Stimulated activated CD4-positive, alpha-beta T cell treated with anti-CD3 and anti-CD28 coated beads, Interleukin-4, amount 100 ng/mL, for 1 hour (primary cell): ENCODE results near the gene SLC22A31.
A peak's percentile ranks its signal among the peaks of the same experiment; 100 is the strongest.

Experiments
- DNase-seq: peaks from one replicate; pipeline ENCODE4 v3.0.0-alpha.2; 2020

SLC22A31 gene

DNA sequence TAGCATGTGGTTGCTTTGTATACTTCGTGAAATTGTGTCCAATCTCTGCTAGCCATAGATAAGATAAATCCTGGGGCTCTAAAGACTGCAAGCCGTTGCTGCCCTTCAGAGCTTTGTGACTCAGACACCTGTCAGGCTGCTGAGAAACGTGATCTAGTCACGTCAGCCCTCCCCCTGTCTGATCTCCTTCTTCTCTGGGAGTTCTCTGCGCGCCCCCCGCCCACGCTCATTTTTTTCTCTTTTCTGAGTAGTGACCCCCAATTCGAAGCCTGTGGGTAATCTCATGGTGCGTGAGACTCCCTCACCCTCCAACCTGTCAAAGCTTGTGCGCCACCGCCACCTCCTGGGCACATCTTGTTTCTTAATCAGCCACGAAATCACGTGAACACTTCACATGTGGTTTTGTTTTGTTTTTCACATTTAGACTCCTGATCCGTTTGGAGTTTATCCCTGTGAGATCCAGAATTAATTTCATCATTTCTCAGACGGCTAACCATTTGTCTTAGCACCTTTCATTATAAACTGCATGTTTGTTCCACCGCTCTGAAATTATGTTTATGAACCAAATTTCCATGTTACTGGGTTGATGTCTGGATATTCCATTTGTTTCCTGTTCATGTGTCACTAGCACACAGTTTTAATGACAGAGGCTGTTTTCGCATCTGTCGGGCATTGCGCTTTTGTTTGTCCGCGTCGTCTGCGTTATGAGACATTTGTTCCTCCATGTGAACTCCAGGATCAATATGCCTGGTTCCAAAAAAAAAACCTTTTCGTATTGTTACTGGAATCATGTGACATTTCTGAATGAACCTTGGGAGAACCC lies 16.2 kb upstream of the SLC22A31 start:
- DNase-seq, result peak; percentile 81

DNA sequence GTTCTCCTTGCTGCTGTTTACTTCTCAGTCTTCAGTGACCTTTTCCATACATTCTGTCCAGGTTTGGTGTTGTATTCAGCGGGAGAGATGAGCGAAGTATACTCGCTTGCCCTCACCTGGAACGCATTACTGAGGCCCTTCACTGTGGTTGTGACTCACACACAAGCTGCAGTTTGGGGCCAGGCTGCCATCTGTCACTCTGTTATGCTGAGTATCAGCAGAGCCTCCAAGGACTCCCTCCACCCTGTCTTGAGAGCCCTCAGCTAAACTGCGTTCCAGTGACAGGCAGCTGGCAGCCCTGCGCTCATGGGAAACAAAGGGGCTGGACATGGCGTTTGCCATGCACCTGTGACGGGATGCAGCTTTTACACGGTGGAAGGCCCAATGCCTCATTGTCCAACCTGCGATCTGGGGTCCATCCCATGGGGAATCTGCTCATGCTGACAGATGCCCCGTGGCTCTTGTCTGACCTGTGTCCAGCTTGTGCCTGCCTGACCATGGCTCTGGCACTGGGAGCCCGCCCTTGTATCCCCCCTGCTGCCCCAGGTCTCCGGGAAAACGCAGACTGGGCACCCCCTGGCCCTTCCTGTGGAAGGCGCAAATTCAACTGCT lies 10.7 kb upstream of the SLC22A31 start:
- DNase-seq, result no peak

DNA sequence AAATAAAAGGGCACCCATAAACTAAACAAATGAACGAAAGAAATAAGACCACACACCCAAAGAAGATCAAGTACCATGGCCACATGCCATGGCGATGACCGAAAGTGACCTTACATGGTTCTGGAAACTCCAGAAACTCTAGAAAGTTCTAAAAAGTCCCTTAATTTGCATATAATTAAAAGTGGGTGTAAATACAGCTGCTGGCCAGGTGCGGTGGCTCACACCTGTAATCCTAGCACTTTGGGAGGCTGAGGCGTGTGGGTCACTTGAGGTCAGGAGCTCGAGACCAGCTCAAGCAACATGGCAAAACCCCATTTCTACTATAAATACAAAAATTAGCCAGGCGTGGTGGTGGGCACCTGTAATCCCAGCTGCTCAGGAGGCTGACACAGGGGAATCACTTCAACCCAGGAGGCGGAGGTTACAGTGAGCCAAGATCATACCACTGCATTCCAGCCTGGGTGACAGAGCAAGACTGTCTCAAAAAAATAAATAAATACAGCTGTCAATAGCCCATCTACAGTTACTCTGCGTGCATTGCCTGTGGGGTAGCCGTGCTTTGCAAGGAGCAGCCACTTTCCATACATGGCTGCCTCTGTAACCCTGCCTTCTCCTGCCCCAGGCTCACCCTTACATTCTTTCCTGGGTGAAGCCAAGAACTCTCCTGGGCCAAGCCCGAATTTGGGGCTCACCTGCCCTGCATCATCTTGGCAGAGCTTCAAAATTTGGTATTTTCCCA lies 10.0 kb upstream of the SLC22A31 start:
- DNase-seq, result no peak

GRCh38 chr16:89209522-89210044 lies 9.2 kb upstream of the SLC22A31 start:
- no peak for DNase-seq

DNA sequence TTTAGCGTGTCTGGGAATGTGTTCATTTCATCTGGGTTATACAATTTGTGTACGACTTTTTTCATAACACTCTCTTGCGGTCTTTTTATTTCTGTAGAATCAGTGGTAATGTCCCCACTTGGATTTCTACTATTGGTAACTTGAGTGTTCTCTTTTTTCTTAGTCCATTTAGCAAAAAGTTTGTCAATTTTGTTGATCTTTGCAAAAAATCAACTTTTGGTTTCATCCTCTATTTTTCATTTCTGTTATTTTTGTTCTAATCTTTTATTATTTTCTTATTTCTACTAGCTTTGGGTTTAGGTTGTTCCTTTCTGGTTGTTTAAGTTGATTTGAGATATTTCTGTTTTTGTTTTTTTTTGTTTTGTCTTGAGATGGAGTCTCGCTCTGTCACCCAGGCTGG lies 7.7 kb upstream of the SLC22A31 start:
- no peak for DNase-seq

DNA sequence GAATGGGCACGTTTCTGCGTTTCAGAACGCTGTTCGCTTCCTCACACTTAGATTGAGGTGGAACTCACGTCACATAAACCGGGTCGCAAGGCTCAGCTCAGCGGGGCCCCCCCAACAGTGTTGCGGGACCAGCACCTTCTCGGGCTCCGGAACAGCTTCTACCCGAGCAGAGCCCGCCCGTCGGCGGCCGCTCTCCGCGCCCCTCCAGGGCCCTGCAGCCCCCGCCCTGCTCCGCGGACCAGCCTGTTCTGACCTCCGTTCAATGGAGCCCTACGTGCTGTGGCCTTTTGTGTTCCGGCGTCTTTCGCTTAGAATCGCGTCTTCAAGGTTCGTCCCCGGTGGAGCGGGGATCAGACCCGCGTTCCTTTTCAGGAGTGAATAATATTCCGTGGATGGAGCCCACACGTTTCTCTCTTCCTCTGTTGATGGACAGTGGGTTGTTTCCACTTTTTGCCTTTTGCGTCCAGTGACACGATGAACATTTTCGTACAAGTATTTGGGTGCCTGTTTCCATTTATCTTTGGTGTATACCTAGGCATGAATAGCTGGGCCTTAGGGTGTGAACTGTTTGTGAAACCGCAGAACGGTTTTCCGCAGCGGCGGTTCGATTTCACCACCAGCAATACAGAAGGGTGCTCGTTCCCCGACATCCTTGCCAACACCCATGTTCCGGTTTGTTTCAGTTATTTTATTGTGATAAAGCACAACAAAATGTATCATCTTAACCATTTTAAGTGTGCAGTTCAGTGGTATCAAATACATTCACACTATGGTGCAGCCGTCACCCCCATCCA lies 2.3 kb upstream of the SLC22A31 start:
- DNase-seq, result no peak

GRCh38 chr16:89201439-89202377 lies 1.4 kb upstream of the SLC22A31 start:
- peak; percentile 81 for DNase-seq

DNA sequence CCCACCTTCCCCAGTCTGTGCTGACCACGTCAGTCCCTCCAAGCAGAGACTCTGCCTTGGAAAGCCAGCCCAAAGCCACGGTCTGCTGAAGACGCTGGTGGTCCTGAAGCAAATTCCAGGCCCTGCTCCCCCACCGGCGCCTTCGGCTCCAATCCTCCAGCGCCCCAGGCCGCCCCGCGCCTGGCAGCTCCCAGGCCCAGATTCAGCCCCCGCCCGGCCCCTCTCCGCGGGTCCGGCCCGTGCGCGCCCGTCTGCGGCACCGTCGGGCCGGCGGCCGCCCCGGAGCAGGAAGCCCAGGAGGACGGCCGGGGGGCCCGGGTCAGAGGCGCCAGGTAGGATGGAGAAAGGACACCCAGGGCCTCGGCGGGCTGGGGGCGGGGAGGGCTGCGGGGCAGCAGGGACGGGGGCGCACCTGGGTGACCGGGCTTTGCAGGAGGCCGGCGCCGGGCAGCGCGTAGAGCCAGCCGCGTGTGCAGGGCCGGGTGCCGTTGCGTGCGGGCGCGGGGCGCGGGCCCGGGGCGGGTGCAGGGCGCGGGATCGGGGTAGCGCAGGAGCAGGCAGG lies 594 bp upstream of the SLC22A31 start:
- no peak for DNase-seq

DNA sequence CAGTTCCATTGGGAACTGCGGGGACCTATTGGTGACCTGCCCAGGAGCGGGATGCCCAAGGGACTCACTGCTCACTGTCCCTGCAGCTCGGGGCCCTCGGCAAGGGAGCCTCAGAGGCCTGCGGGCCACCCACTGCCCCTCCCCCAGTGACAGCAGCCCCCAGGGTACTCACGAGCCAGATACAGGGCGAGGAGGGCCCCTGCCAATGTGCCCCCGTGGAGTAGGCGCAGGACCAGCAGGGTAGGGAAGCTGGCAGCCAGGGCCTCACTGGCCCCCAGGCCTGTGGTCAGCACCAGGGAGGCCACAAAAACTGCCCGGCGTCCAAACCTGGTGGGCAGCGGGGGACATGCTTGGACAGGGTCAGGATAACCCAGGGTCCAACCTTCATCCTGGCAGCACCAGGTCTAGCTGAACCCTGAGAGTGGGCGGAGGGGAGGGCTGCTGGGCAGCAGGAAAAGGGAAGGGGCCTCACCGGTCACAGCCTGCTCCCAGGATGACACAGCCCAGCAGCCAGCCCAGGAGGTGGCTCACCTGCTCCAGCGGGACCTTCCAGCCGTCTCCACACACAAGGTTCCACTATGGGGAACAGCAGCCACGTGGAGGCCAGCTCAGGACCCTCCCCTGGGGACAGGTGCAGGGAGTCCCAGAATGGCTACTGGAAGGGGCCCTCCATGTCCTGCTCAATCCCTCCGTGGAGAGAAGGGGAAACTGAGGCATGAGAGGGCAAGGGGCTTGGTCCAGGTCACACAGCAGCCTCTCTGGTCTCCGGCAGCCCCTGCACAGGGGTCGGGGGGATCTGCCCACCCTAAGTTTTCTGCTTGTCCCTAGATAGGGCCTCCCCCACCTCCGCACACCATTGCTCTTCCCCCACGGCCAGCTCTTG lies 855 bp downstream of the SLC22A31 start:
- DNase-seq, result no peak

GRCh38 chr16:89198417-89199240 lies 1.7 kb downstream of the SLC22A31 start:
- DNase-seq, result no peak

- no peak for DNase-seq
Observed at GRCh38 chr16:89197633-89198416, 2.5 kb downstream of the SLC22A31 start.

- DNase-seq, result no peak
Observed at GRCh38 chr16:89197033-89197632, 3.2 kb downstream of the SLC22A31 start.

DNA sequence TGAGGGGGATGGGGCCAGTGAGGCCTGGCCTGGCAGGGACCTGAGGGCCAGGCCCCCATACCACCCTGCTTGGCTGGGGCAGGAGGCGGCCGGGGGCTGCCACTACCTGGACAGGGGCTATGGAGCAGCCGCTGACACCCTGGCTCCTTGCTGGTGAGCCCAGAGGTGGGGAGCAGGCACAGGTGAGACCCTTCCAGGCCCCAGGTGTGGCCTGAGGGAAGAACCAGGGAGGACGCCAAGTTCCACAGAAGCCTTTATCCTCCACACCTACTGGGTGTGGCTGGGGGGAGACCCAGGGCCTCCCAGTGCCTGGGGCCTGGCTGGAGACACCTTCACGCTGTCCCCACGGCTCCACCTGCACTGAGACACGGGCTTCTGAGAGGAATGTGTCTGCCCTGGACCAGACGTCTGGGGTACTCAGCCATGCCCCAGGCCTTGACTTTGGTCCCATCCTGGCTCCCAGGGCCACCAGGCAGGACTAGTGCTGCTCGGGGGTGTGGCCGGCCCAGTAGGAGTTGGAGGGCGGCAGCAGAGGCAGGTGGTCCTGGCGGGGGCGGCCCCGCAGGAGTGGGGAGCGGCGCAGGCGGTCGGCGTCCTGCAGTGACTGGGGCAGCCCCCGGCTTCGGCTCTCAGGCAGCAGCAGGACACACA lies 4.7 kb downstream of the SLC22A31 start:
- DNase-seq, result no peak

DNA sequence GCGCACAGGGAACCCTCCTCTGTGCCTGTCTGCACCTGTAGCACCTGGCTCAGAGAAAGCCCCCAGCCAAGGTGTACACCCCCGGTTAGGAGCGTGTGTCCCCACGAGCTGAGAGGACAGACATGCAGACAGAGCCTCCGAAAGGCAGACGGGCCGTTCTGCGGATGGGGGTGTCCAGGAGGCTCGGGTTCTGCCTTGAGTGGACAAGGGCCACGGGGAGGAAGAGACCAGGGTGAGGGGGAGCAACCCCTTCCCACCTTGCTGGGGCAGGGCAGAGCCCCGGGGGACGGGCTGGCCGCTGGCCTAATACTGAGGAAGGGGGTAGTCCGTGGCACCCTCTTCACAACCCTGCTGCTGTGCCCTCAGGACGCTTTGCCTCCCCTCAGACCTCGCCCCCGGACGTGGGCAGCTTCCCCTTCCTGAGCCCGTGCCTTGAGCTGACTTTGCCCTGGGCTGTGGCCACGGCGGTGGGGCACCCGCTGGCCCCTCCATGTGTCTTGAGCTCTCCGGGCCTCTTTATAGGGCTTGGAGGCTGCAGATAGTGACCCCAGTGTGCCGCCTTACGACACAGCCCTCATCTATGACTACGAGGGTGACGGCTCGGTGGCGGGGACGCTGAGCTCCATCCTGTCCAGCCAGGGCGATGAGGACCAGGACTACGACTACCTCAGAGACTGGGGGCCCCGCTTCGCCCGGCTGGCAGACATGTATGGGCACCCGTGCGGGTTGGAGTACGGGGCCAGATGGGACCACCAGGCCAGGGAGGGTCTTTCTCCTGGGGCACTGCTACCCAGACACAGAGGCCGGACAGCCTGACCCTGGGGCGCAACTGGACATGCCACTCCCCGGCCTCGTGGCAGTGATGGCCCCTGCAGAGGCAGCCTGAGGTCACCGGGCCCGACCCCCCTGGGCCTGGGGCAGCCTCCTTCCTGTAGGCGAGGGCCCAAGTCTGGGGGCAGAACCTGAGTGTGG lies 5.7 kb downstream of the SLC22A31 start:
- DNase-seq, result no peak

DNA sequence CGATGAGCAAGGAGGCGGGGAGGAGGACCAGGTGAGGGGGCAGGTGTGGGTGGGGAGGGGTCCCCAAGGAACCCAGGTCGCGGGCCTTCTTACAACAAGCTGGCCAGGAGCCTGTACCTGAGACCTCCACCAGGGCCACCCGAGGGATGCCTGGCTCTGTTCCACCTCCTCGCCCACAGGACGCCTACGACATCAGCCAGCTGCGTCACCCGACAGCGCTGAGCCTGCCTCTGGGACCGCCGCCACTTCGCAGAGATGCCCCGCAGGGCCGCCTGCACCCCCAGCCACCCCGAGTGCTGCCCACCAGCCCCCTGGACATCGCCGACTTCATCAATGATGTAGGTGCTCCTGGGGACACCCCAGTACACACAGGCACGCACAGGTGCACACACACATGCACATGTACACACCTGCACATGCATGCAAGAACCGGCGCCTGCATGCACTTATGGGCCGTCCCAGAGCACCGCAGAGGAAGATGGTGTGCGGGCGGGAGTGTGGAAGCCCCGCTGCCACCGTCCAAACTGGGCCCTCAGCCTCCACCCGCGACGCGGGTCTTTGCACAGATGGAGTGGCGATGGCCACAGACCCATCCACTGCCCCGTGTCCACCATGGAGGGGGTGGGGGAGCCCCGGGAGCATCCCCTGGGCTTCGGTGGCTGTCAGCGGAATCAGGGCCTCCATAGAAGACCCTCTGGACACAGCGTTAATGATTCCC lies 6.6 kb downstream of the SLC22A31 start:
- DNase-seq, result no peak
